Lower leg skin (tissue), 3 donors: ENCODE measurements around the gene SEPTIN8.

Source experiments
- POLR2A ChIP-seq, 2 donors: fragments of 450-650 bp; IDR thresholded peaks; one replicate each; pipeline ENCODE4 v1.6.1; 2016 to 2017; ENCODE audit warnings: antibody characterized with exemption in 2 of 2, mild to moderate bottlenecking in 1 of 2, moderate library complexity in 1 of 2
- TF ChIP-seq, protein P1 (sequence below), 3 donors: fragments of 450-650 bp; IDR thresholded peaks; one replicate each; pipeline ENCODE4 v1.5.1; 2016; ENCODE audit warnings: antibody characterized with exemption in 3 of 3, mild to moderate bottlenecking in 3 of 3, moderate library complexity in 2 of 3

DNA sequence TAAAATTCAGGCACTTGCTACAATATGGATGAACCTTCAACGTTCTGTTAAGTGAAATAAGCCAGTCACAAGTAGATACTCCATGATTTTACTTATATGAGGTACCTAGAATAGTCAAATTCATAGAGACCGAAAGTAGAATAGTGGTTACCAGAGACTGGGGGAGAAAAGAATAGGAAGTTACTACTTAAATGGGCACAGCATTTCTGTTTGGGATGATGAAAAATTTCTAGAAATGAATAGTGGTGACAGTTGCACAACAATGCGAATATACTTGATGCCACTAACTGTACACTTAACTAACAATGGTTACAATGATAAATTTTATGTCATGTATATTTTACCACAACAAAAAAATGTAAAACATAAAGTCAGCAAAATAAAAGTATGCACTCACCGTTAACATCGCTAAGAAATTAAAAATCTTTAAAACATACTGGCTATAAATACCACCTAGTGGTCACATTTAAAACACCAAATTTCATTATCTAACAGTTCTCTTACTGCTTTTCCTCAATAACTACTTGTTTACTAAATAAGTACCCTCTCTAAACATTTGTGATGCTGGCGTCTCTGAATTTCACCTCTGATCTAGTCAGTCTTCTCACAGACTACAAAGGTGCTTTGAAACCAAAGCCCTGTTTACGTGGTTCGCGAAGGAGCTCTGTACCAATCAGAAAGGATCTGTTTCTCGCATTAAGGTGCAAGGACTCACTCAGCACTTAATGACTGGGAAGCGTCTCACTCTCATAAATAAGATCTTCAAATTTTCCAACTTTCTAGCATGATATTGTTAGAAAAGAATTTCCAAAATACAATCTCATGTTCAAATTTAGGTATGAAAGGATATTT lies 62.4 kb downstream of the SEPTIN8 start:
- TF ChIP-seq POLR2A (IDR thresholded peaks at IDR 0.05), result no peak
- TF ChIP-seq, protein P1, sequence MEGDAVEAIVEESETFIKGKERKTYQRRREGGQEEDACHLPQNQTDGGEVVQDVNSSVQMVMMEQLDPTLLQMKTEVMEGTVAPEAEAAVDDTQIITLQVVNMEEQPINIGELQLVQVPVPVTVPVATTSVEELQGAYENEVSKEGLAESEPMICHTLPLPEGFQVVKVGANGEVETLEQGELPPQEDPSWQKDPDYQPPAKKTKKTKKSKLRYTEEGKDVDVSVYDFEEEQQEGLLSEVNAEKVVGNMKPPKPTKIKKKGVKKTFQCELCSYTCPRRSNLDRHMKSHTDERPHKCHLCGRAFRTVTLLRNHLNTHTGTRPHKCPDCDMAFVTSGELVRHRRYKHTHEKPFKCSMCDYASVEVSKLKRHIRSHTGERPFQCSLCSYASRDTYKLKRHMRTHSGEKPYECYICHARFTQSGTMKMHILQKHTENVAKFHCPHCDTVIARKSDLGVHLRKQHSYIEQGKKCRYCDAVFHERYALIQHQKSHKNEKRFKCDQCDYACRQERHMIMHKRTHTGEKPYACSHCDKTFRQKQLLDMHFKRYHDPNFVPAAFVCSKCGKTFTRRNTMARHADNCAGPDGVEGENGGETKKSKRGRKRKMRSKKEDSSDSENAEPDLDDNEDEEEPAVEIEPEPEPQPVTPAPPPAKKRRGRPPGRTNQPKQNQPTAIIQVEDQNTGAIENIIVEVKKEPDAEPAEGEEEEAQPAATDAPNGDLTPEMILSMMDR (IDR thresholded peaks at IDR 0.05), result no peak
